ENCODE data around the gene PCNT. TPM values are rescaled to one million over a fixed set of nuclear protein-coding genes. Genes with fewer than 3 reads are reported as not detected.
A peak's percentile ranks its signal among the peaks of the same experiment; 100 is the strongest.
"Not testable (repeated sequence)": the region's sequence is repeated elsewhere in the genome, so short reads cannot be mapped to it uniquely, and the experiment has no call there.

The PCNT gene
- total RNA-seq, 5 donors from 2014 or later (not counting 1 experiment from before 2014, with no cell fraction given), result 52.8 to 65.0 (median 58.6) TPM

- Mint-ChIP-seq H3K27me3 (no peaks in the 10 kb centered on the region), H3K4me1 (no peaks in the 10 kb centered on the region), H3K4me3 (no peak overlapping the region), H3K27ac (no peak overlapping the region), H3K36me3 (peaks cover 42% of the 10 kb centered on the region), H3K9me3 (no peaks in the 10 kb centered on the region)
- no peak overlapping the region for H3K27ac ChIP-seq (ENCODE audit: low read length)
- no peaks in the 10 kb centered on the region for H3K27me3 ChIP-seq (replicated peaks in 1 of 2; ENCODE audit: control insufficient read depth in 2 of 2, extremely low read depth in 1 of 2, insufficient read depth in 2 of 2, low read length in 1 of 2)
- no peaks in the 10 kb centered on the region for H3K9me3 ChIP-seq
- ChIA-PET CTCF (no interaction called here), POLR2A (no interaction called here)
- H3K4me3 ChIP-seq (ENCODE audit: control insufficient read depth in 1 of 2, extremely low read depth in 1 of 2, low read length in 1 of 2), result no peak overlapping the region
- no peak for DNase-seq
- no peaks in the 10 kb centered on the region for H3K4me1 ChIP-seq (ENCODE audit: control insufficient read depth in 1 of 2, extremely low read depth in 1 of 2, insufficient read depth in 2 of 2, low read length in 2 of 2)
- no peak for ATAC-seq (replicated peaks in 1 of 4)
- 96% methylated on average over 15 of the region's 15 CpGs for WGBS (ENCODE audit: insufficient coverage)
- H3K36me3 ChIP-seq (ENCODE audit: control insufficient read depth in 2 of 2, extremely low read depth in 1 of 2, insufficient read depth in 1 of 2, low read length in 1 of 2), result peaks cover 10 to 44% of the 10 kb centered on the region in 2 donors
These were observed 78.5 kb downstream of the PCNT start for GRCh38 chr21:46402421-46402820.

- H3K9me3 ChIP-seq; H3K27ac Mint-ChIP-seq; H3K4me3 ChIP-seq (ENCODE audit: control insufficient read depth in 1 of 2, extremely low read depth in 1 of 2, low read length in 1 of 2); POLR2A ChIA-PET; H3K27me3 ChIP-seq (replicated peaks in 1 of 2; ENCODE audit: control insufficient read depth in 2 of 2, extremely low read depth in 1 of 2, insufficient read depth in 2 of 2, low read length in 1 of 2); H3K27ac ChIP-seq (ENCODE audit: low read length); CTCF ChIA-PET; H3K27me3 Mint-ChIP-seq; H3K4me3 Mint-ChIP-seq; H3K4me1 Mint-ChIP-seq; H3K4me1 ChIP-seq (ENCODE audit: control insufficient read depth in 1 of 2, extremely low read depth in 1 of 2, insufficient read depth in 2 of 2, low read length in 2 of 2); ATAC-seq (replicated peaks in 1 of 4); DNase-seq; H3K9me3 Mint-ChIP-seq: not testable (repeated sequence)
- peaks cover 7 to 36% of the 10 kb centered on the region in 2 donors for H3K36me3 ChIP-seq (ENCODE audit: control insufficient read depth in 2 of 2, extremely low read depth in 1 of 2, insufficient read depth in 1 of 2, low read length in 1 of 2)
- H3K36me3 Mint-ChIP-seq, result peaks cover 37% of the 10 kb centered on the region
- 98% methylated on average over 42 of the region's 47 CpGs for WGBS (ENCODE audit: insufficient coverage)
These were observed 79.4 kb downstream of the PCNT start for GRCh38 chr21:46403234-46403811.

GRCh38 chr21:46404306-46404705 lies 80.3 kb downstream of the PCNT start:
- CTCF ChIA-PET, result interaction anchor here in 1 of 2 donors (0.5 kb wide), 1 partner anchor 24 kb away, joined by 9 read pairs; no protein-coding TSS in a partner anchor

GRCh38 chr21:46406001-46406400 lies 82.0 kb downstream of the PCNT start:
- Histone ChIP-seq H3K36me3 (ENCODE audit: control insufficient read depth in 2 of 2, extremely low read depth in 1 of 2, insufficient read depth in 1 of 2, low read length in 1 of 2) (peaks cover 0 to 30% of the 10 kb centered on the region in 2 donors), H3K4me1 (ENCODE audit: control insufficient read depth in 1 of 2, extremely low read depth in 1 of 2, insufficient read depth in 2 of 2, low read length in 2 of 2) (peaks cover 0 to 10% of the 10 kb centered on the region in 2 experiments), H3K27ac (ENCODE audit: low read length) (no peak overlapping the region), H3K27me3 (replicated peaks in 1 of 2; ENCODE audit: control insufficient read depth in 2 of 2, extremely low read depth in 1 of 2, insufficient read depth in 2 of 2, low read length in 1 of 2) (no peaks in the 10 kb centered on the region), H3K4me3 (ENCODE audit: control insufficient read depth in 1 of 2, extremely low read depth in 1 of 2, low read length in 1 of 2) (no peak overlapping the region), H3K9me3 (no peaks in the 10 kb centered on the region)
- Mint-ChIP-seq H3K36me3 (peaks cover 25% of the 10 kb centered on the region), H3K4me1 (peaks cover 0 to 7% (median 0%) of the 10 kb centered on the region in 3 donors), H3K27ac (no peak overlapping the region), H3K4me3 (no peak overlapping the region), H3K27me3 (no peaks in the 10 kb centered on the region), H3K9me3 (no peaks in the 10 kb centered on the region)
- ATAC-seq (replicated peaks in 1 of 4) (no peak), DNase-seq (no peak)
- ChIA-PET CTCF (no interaction called here), POLR2A (no interaction called here)
- WGBS (ENCODE audit: insufficient coverage), result no CpG with 5 or more reads among the region's 8 CpGs

More at GRCh38 chr21:46404306-46404705, 80.3 kb downstream of the PCNT start:
- Histone ChIP-seq H3K9me3 (no peaks in the 10 kb centered on the region), H3K27me3 (replicated peaks in 1 of 2; ENCODE audit: control insufficient read depth in 2 of 2, extremely low read depth in 1 of 2, insufficient read depth in 2 of 2, low read length in 1 of 2) (no peaks in the 10 kb centered on the region), H3K36me3 (ENCODE audit: control insufficient read depth in 2 of 2, extremely low read depth in 1 of 2, insufficient read depth in 1 of 2, low read length in 1 of 2) (peaks cover 0 to 34% of the 10 kb centered on the region in 2 donors), H3K27ac (ENCODE audit: low read length) (no peak overlapping the region), H3K4me1 (ENCODE audit: control insufficient read depth in 1 of 2, extremely low read depth in 1 of 2, insufficient read depth in 2 of 2, low read length in 2 of 2) (peaks cover 0 to 2% of the 10 kb centered on the region in 2 experiments), H3K4me3 (ENCODE audit: control insufficient read depth in 1 of 2, extremely low read depth in 1 of 2, low read length in 1 of 2) (no peak overlapping the region)
- ATAC-seq (replicated peaks in 1 of 4), result no peak
- 100% methylated on average over 2 of the region's 14 CpGs for WGBS (ENCODE audit: insufficient coverage)
- Mint-ChIP-seq H3K27me3 (no peaks in the 10 kb centered on the region), H3K4me3 (no peak overlapping the region), H3K36me3 (peaks cover 30% of the 10 kb centered on the region), H3K4me1 (no peaks in the 10 kb centered on the region), H3K9me3 (no peaks in the 10 kb centered on the region), H3K27ac (no peak overlapping the region)
- no peak for DNase-seq
- POLR2A ChIA-PET, result no interaction called here

- Mint-ChIP-seq H3K36me3 (peaks cover 11% of the 10 kb centered on the region), H3K4me3 (no peak overlapping the region), H3K27me3 (no peaks in the 10 kb centered on the region), H3K4me1 (peaks cover 0 to 7% (median 0%) of the 10 kb centered on the region in 3 donors), H3K9me3 (no peaks in the 10 kb centered on the region), H3K27ac (no peak overlapping the region)
- H3K4me3 ChIP-seq (ENCODE audit: control insufficient read depth in 1 of 2, extremely low read depth in 1 of 2, low read length in 1 of 2), result no peak overlapping the region
- H3K9me3 ChIP-seq, result no peaks in the 10 kb centered on the region
- ChIA-PET POLR2A (no interaction called here), CTCF (no interaction called here)
- 89% methylated on average over 30 of the region's 32 CpGs for WGBS (ENCODE audit: insufficient coverage)
- DNase-seq (peak in 1 of 35 experiments; percentile 23), ATAC-seq (replicated peaks in 1 of 4) (no peak)
- no peak overlapping the region for H3K27ac ChIP-seq (ENCODE audit: low read length)
- peaks cover 6 to 20% of the 10 kb centered on the region in 2 donors for H3K36me3 ChIP-seq (ENCODE audit: control insufficient read depth in 2 of 2, extremely low read depth in 1 of 2, insufficient read depth in 1 of 2, low read length in 1 of 2)
- H3K4me1 ChIP-seq (ENCODE audit: control insufficient read depth in 1 of 2, extremely low read depth in 1 of 2, insufficient read depth in 2 of 2, low read length in 2 of 2), result peaks cover 0 to 10% of the 10 kb centered on the region in 2 experiments
- H3K27me3 ChIP-seq (replicated peaks in 1 of 2; ENCODE audit: control insufficient read depth in 2 of 2, extremely low read depth in 1 of 2, insufficient read depth in 2 of 2, low read length in 1 of 2), result no peaks in the 10 kb centered on the region
These were observed 85.9 kb downstream of the PCNT start for GRCh38 chr21:46409641-46410406.

DNA sequence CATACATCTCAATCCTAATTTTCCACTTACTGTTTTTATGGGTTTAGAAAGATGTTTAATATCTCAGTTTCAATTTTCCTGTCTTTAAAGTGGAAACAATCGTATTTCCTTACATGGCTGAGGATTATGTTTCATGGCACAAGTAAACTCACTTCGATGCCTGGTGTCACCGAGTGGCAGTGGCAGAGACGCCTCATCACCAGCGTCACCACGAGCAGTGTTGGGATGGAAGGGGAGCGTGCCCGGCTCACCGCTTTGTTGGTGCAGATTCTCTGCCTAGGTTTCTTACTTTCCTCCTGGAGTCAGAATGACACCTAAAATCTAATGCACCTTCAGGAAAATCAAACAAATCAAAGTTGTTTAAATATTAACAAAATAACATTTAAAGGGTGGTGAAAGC lies 86.6 kb downstream of the PCNT start:
- ChIA-PET CTCF (no interaction called here), POLR2A (no interaction called here)
- no peak overlapping the region for H3K27ac Mint-ChIP-seq
- H3K9me3 Mint-ChIP-seq, result no peaks in the 10 kb centered on the region
- no peaks in the 10 kb centered on the region for H3K27me3 Mint-ChIP-seq
- H3K36me3 Mint-ChIP-seq, result peaks cover 12% of the 10 kb centered on the region
- H3K4me3 Mint-ChIP-seq, result no peak overlapping the region
- ATAC-seq (replicated peaks in 1 of 4), result no peak
- peaks cover 0 to 7% (median 0%) of the 10 kb centered on the region in 3 donors for H3K4me1 Mint-ChIP-seq
- Histone ChIP-seq H3K27ac (ENCODE audit: low read length) (no peak overlapping the region), H3K9me3 (no peaks in the 10 kb centered on the region), H3K36me3 (ENCODE audit: control insufficient read depth in 2 of 2, extremely low read depth in 1 of 2, insufficient read depth in 1 of 2, low read length in 1 of 2) (peaks cover 6 to 23% of the 10 kb centered on the region in 2 donors), H3K4me3 (ENCODE audit: control insufficient read depth in 1 of 2, extremely low read depth in 1 of 2, low read length in 1 of 2) (no peak overlapping the region), H3K27me3 (replicated peaks in 1 of 2; ENCODE audit: control insufficient read depth in 2 of 2, extremely low read depth in 1 of 2, insufficient read depth in 2 of 2, low read length in 1 of 2) (no peaks in the 10 kb centered on the region), H3K4me1 (ENCODE audit: control insufficient read depth in 1 of 2, extremely low read depth in 1 of 2, insufficient read depth in 2 of 2, low read length in 2 of 2) (peaks cover 0 to 10% of the 10 kb centered on the region in 2 experiments)
- no peak for DNase-seq
- no CpG with 5 or more reads among the region's 9 CpGs for WGBS (ENCODE audit: insufficient coverage)

Data from T-cell (primary cell).